Endometrial microvascular endothelial cells (primary cell): Measurements from ENCODE around the gene CA7. TPM values are rescaled to one million over a fixed set of nuclear protein-coding genes. Genes with fewer than 3 reads are reported as not detected.
"Not testable (repeated sequence)": the region's sequence is repeated elsewhere in the genome, so short reads cannot be mapped to it uniquely, and the experiment has no call there.

ENCODE experiments used
- in situ Hi-C: cut with HindIII; loops from 2 replicates; pipeline ENCODE4 v1.10.0; 2017; ENCODE audit warnings: low sequenced_read_pairs, low pct_unique_long_range_greater_than_20kb; ENCODE audit errors: inconsistent ontology term
- total RNA-seq: library from RNA; depleted of rRNA; stranded (reverse); fragments of >200 nt; gene quantifications from one replicate; pipeline ENCODE4 v1.2.3, GENCODE V29; 2015; ENCODE audit errors: inconsistent ontology term

CA7 gene
- total RNA-seq, 1 donor from 2014 or later, result not detected

DNA sequence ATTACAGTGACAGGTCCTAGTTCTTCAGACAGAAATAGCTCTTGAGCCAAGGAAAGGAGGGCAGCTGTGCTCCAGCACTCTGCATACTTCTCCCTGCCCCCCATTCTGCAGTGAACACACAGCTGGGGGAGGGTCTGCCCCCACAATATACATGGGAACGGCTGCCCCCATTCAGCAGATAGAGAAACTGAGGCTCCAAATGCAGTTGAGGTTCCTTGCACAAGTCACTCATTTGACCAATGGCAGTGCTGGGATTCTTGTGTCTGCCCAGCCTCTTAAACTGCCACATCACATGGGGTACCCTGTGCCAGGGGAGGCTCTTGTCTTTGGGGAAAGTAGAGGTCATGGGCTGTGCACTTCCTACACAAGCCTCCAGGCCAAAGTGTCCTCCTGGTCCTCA is 25.2 kb downstream of the CA7 start:
- in situ Hi-C loops, result no loop called here

DNA sequence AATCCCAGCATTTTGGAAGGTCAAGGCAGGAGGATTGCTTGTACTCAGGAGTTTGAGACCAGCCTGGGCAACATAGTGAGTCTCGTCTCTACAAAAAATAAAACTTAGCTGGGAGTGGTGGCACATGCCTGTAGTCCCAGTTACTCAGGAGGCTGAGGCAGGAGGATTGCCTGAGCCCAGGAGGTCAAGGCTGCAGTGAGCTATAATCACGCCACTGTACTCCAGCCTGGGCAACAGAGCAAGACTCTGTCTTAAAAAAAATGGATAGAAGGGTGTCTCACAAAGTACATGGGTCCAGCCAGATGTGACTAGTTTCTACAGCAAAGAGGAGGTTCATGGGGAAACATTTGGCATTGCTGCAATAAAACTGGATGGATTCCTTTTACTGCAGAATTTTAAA is 27.1 kb downstream of the CA7 start:
- in situ Hi-C loops, result not testable (repeated sequence)

DNA sequence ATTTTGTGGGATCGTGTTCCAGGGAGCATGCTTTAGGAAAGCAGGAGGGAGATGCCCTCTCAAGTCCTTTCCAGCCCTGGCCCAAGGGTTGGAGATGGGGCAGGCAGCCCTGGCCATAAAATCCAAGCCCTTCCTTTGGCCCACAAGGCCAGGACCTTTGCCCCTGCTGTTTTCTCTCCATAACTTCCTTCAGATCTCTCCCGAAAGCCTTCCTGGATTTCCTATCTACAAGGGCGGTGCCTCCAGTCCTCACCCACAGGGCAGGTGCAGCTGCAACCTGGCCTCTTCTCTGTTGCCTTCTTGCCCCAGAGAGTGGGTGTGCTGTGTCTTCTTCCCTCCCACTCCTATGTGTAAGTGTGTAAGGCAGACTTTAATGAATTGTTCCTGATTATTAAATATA is 27.6 kb downstream of the CA7 start:
- in situ Hi-C loops, result no loop called here

DNA sequence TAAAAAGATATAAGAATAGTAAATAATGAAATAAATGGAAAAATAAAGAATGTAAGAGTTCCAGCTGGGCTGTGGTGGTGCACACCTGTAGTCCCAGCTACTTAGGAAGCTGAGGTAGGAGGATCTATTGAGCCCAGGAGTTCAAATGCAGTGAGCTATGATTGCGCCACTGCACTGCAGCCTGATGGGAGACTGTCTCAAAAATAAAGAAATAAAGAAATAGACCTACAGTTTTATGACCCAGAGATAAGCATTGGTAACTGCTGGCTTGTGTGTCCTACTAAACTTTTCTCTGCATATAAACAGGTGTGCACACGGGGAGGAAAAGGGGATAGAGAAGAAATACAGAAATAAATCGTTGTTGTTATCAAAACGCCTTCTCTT is 28.3 kb downstream of the CA7 start:
- in situ Hi-C loops, result no loop called here

DNA sequence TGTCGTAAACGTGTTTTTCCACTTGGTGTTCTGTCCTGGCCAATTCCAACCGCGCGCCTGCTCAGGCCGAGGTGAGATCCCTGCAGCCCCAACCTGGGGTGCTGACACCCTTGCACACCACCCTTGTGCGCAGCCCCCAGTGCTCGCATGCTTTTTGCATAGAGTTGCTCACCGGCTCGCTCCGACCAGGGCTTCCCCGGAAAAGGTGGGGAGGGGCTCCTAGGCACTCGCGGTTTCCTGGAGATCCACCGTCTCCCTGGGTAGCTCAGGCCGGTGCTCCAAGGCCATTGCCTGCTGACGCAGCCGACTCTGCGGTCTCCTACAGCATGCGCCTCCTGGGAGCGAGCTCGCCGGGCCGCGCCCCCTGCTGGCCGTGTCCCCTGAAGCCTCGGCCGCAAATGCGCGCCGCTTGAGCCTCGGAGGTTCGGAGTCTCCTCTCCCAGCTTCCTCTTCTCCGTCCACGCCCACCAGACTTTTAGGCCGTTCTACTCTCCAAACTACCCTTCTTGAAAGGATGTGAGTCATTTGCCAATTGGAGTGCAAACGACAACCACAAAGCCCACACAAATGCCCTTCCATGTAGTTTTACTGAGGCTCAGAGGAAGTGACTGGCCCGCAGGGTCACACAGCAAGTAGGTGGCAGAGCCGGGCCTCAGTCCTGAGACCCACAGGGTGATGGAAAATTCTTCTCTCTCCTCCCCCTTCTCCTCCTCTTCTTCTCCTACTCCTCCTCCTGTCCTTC is 28.9 kb downstream of the CA7 start:
- in situ Hi-C loops, result no loop called here

DNA sequence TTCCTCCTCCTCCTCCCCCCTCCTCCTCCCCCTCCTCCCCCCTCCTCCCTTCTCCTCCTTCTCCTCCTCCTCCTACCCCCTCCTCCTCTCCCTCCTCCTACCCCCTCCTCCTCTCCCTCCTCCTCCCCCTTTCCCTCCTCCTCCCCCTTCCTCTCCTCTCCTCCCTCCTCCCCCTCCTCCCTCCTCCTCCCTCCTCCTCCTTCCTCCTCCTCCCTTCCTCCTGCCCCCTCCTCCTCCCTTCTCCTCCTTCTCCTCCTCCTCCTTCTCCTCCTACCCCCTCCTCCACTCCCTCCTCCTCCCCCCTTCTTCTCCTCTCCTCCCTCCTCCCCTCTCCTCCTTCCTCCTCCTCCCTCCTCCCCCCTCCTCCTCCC is 29.5 kb downstream of the CA7 start:
- in situ Hi-C loops, result no loop called here

DNA sequence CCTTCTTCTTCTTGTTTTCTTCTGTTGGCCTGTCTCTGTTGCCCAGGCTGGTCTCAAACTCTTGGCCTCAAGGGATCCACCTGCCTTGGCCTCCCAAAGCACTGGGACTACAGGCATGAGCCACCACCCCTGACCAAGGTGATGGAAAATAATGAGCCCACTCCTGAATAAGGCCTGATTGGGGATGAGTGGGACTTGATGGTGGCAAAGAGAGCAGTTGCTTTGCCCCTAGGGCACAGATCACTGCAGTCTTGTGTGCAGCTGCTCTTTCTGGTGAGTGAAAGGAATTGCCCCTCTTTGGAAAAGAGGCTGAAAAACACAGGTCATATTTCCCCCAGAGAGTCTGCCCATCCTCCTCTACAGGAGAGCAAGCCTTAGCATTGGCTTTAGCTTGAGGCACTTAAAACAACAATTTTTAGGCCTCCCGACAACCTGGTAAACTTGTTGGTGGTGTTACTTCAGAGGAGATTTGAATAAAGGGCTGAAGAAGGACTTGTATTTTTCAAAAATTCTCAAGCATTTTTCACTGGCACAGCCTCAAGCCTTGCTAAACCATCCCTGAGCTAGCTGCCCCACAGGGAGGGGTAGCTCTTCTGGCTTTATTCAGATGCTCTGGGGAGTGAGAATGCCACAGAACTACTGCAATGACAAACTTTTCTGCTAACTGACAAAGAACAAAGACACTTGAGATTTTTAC is 30.0 kb downstream of the CA7 start:
- in situ Hi-C loops, result no loop called here

DNA sequence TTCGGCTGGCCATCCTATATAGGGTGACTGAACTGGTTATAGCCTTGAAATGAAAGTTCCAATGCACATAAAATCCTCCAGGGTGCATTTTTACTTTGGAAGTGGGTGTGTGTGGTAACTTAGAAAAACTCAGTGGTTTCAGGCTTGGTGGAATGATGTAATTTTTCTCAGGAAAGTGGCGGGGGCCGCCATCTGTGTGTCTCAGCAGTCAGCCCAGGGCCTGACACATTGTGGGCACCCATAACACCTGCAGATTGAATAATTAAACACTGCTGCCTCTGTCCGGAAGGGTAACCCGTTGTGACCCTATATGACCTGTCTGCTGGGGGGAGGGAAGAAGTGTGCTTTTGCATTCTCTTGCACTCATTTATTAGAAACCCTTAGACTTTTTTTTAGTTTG is 33.9 kb downstream of the CA7 start:
- in situ Hi-C loops, result no loop called here

DNA sequence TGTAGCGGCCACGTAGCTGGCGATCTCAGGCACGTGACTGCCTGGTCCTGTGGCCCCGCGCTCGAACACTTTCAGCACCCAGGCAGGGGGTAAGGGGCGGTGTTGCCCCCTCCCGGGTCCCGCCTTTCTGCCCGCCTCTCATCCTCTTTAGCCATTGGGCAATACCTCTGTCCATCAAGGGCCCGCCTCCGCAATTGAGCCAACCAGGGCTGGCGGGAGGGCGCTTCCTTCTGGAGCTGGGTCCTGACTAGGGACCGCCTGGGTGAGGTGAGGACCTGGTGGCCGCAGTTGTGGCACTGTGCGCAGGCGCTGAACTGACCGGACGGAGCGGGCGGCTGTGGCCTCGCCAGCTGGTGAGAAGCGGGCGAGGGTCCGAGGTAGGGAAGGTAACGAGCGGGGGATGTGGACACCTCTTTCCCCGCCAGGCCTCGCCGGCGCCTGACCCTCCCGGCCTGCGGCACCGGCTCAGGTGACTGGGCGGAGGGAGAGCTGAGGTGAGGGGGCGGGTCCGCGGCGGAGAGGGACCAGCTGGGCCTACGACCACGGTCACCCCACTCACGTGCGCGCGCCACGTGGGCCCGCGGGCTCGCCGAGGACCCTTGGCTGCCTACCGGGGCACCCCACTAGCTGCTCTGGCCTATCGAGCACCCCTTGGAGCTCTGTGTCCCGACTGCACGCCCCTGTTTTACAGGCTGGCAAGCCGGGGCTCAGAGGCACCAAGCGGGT is 36.2 kb downstream of the CA7 start, which contains the start of gene PDP2:
Gene PDP2 (plus strand): TSS at position 228 of the 726 bp plus-strand sequence. CDS start 3,770 bp downstream, outside the sequence.
- in situ Hi-C loops, result no loop called here

DNA sequence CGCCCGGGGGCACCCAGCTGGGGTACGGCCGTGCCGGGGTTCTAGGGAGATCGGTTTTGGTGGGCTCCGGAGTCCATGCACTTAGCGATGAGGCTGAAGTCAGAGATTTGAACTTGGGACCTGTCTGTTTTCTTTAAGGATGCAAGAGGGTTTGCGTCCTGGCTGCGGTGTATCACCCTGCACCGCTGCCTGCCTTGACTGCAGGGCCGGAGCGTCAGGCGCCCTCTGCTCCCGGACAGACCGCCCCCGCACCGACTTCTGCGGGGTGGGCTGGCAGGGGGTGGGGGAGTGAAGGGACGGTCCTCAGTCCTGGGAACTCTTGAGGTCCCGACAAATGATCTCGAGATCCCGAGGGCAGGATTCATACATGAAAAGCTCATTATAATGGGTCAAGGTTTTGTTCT is 36.8 kb downstream of the CA7 start:
- in situ Hi-C loops, result no loop called here

DNA sequence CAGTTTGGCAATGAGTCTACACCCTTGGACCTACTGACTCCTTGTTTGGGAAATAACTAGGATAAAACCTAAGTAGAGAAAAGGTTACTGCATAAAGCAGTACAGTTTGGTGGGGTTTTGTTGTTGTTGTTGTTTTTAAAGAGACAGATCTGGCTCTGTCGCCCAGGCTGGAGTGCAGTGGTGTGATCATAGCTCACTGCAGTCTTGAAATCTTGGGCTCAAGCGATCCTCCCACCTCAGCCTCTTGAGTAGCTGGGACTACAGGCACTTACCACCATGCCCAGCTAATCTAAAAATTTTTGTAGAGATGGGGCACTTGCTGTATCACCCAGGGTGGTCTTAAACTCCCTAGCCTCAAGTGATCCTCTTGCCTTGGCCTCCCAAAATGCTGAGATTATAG is 37.3 kb downstream of the CA7 start:
- in situ Hi-C loops, result no loop called here

DNA sequence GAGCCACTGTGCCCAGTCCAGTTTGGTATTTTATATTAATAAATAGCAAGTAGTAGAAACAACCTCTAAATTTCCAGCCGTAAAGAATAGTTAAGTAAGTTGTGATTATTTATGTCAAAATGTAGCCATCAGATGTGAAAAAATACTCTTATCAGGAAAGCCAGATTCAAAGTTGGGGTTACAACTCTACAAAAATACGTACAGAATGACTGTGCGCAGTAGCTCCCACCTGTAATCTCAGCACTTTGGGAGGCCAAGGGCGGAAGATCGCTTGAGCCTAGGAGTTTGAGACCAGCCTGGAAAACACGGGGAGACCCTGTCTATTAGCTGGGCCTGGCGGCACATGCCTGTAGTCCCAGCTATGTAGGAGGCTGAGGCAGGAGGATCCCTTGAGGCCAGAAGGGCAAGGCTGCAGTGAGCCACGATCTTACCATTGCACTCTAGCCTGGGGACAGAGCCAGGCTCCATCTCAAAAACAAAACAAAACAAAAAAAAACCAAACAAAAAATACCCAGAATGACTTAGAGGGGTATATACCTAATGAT is 37.8 kb downstream of the CA7 start:
- in situ Hi-C loops, result no loop called here

DNA sequence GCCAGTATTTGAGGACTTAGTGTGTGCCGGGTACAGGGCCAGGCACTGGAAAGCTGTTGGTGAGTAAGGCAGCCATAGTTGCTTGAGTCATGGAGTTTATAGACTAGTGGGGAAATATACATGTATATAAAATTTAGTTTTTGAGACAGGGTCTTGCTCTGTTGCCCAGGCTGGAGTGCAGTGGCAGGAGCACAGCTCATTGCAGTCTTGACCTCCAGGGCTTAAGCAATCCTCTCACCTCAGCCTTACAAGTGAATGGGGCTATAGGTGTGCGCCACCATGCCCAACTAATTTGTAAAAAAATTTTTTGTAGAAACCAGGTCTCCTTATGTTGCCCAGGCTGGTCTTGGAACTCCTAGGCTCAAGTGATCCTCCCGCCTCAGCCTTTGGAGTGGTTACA is 38.5 kb downstream of the CA7 start:
- in situ Hi-C loops, result no loop called here

DNA sequence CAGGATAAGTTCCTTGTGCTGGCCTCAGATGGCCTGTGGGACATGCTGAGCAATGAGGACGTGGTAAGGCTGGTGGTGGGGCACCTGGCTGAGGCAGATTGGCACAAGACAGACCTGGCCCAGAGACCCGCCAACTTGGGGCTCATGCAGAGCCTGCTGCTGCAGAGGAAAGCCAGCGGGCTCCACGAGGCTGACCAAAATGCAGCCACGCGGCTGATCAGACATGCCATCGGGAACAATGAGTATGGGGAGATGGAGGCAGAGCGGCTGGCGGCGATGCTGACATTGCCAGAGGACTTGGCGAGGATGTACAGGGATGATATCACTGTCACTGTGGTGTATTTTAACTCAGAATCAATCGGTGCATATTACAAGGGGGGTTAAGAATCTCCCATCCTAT is 41.3 kb downstream of the CA7 start:
- in situ Hi-C loops, result no loop called here

DNA sequence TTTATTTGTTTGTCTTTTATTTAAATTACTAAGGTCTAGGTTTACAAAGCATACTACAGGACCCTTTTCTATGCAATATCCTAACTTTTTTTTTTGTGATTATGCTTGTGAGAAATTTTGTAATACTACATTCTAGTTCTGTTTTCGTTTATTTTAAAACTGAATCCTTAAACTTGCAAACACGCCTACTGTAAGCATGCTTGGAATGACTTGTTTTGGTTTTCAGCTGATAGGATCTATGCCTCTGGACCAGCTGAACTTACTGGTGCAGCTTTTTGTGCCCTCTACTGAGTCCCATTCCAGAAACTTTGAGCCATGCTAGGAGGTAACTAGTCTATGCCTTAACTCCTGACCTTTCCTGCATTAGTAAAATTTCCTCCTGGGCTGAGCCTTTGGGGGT is 42.1 kb downstream of the CA7 start:
- in situ Hi-C loops, result no loop called here

DNA sequence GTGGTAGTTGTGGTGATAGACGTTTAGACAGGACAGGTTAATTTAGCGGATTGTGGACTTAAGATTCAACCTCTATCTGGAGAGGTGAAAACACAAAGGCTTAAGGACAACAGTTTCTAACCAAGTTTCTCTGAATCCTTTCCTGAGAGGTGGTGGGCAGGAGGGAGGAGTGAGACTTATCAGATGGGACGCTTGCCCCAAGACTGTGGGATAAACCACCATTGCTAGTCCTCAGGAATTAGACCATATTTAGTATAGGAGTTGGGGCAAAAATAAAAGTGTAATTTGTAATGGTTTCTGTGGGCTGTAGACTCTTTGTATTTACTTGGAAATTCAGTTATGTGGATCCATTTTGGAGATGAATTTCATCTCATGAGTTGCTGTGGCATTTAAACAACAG is 42.7 kb downstream of the CA7 start:
- in situ Hi-C loops, result no loop called here

DNA sequence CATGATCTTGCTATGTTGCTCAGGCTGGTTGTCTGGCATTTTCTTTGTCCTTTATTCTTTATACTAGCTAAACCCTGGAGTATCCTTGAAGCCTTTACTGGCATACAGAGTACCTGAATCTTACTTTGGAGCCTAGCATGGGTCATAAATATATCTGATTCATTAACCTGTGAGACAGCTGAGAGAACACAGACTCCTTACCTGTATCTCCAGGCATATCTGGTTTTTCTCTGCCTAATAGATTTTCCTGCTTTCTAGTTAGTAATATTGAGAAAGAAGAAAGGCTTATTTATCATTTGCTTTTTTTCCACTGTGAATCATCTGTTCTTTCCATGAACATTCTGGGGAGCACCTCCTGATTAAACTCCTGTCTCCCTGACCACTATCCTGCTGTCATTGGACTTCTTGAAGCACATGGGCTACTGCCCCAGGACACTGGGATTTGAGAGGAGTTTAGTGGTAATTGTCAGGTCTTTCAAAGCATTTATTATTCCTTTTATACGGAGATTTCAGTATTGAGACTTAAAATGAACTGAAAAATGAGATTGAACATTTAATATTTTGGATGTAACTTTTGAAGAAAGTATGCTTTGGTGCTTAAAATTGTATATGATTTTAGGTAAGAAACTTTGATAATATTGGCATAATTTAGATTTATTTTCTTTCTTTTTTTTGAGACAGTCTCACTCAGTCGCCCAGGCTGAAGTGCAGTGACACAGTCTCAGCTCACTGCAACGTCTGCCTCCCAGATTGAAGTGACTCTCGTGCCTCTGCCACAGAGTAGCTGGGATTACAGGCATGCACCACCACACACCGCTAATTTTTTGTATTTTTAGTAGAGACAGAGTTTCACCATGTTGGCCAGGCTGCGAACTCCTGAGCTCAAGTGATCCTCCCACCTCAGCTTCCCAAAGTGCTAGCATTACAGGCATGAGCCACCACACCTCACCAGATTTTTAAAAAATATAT is 44.7 kb downstream of the CA7 start:
- in situ Hi-C loops, result no loop called here

DNA sequence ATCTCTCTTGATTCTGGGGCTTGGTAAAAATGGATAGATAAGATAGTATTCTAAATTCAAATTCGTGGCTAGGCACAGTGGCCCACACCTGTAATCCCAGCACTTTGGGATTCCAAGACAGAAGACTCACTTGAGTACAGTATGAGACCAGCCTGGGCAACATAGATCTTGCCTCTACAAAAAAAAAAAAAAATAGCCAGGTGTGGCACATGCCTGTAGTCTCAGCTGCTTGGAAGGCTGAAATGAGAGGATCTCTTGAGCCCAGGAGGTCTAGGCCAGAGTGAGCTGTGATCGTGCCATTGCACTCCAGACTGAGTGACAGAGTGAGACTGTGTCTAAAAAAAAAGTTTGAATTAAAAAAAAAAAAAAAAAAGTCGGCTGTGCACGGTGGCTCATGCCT is 45.4 kb downstream of the CA7 start:
- in situ Hi-C loops, result no loop called here

DNA sequence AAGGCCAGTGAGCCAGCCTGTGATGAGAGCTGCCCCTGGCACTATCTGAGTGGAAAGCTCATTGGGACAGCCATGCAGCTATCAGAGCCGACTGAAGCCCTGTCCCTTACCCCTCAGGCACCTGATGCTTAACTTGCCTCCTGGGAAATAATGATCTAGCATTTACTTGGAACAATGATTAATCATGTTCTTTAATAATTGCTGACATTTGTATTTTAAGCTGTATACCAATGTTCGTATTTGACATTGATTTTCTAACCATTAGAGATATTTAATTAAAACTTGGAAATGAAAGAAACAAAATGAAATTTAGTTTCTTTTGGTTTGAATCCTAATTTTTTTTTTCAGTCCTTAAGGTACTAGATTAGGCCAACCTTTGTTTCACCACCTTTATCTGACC is 46.6 kb downstream of the CA7 start:
- in situ Hi-C loops, result no loop called here
